GM18526 (cell line): ENCODE results near the gene CENPI.

Experiments used
- POLR2A ChIP-seq: IDR thresholded peaks from 3 replicates; pipeline ENCODE4 v1.6.1; 2011; ENCODE audit not compliant: insufficient read length; ENCODE audit errors: extremely low read depth

Gene CENPI

GRCh38 chrX:101117701-101118100 lies 19.7 kb downstream of the CENPI start:
- no peak for TF ChIP-seq POLR2A

GRCh38 chrX:101136235-101136634 lies 38.2 kb downstream of the CENPI start:
- TF ChIP-seq POLR2A = no peak
